Activated CD4-positive, alpha-beta T cell treated with anti-CD3 and anti-CD28 coated beads, Interleukin-2, amount 10 ng/mL, durations not matched to agents 24 days and 14 days (primary cell): ENCODE data around the gene MFSD12. TPM values are rescaled to one million over a fixed set of nuclear protein-coding genes. Genes with fewer than 3 reads are reported as not detected.

Experiments used
- DNase-seq: peaks from one replicate; pipeline ENCODE4 v3.0.0; 2022
- H3K27ac Mint-ChIP-seq: one replicate; pipeline ENCODE4 v1.8.0; 2022; ENCODE audit warnings: mild to moderate bottlenecking, mixed read lengths
- H3K27me3 Mint-ChIP-seq: one replicate; pipeline ENCODE4 v1.8.0; 2022; ENCODE audit warnings: mixed read lengths
- H3K36me3 Mint-ChIP-seq: one replicate; pipeline ENCODE4 v1.8.0; 2022; ENCODE audit warnings: low read depth, mild to moderate bottlenecking, mixed read lengths
- H3K4me1 Mint-ChIP-seq: one replicate; pipeline ENCODE4 v1.8.0; 2021; ENCODE audit warnings: mixed read lengths
- H3K4me3 Mint-ChIP-seq: one replicate; pipeline ENCODE4 v1.8.0; 2022; ENCODE audit warnings: mild to moderate bottlenecking, moderate library complexity, mixed read lengths
- H3K9me3 Mint-ChIP-seq: one replicate; pipeline ENCODE4 v1.8.0; 2021; ENCODE audit warnings: mixed read lengths
- intact Hi-C: fragments of 100-400 bp; cut with micrococcal nuclease; formaldehyde crosslinking; loops from one replicate; pipeline ENCODE4 v1.15.1; 2023
- total RNA-seq: library from RNA; stranded (reverse); gene quantifications from 2 replicates; pipeline ENCODE4 v1.2.3, GENCODE V29; 2022

The MFSD12 gene
- total RNA-seq, 1 donor from 2014 or later, result 119 TPM

- no peaks in the 10 kb centered on the region for H3K27me3 Mint-ChIP-seq
- no peaks in the 10 kb centered on the region for H3K9me3 Mint-ChIP-seq
- intact Hi-C loops, result no loop called here
- H3K4me3 Mint-ChIP-seq, result no peak overlapping the region
- DNase-seq, result no peak
- no peaks in the 10 kb centered on the region for H3K4me1 Mint-ChIP-seq
- H3K27ac Mint-ChIP-seq, result no peak overlapping the region
- peaks cover 22% of the 10 kb centered on the region for H3K36me3 Mint-ChIP-seq
These were observed 34.7 kb downstream of the MFSD12 start for GRCh38 chr19:3522421-3523360.

DNA sequence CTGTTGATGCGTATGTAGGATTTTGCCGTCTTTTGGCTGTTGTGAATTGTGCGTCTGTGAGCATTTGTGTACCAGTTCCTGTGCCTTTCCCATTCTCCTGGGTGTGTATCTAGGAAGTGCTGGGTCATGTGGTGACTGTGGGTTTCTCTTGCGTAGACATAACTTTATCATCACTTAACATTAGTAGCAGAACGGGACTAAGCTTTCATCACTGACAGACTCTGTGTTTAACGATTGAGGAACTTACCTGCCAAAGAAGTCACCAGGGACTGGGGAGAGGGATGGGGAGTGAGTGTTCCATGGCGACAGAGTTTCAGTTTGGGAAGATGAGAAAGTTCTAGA, 36.3 kb downstream of the MFSD12 start:
- peaks cover 2% of the 10 kb centered on the region for H3K4me1 Mint-ChIP-seq
- intact Hi-C loops, result no loop called here
- H3K27me3 Mint-ChIP-seq, result no peaks in the 10 kb centered on the region
- no peak overlapping the region for H3K4me3 Mint-ChIP-seq
- no peaks in the 10 kb centered on the region for H3K9me3 Mint-ChIP-seq
- DNase-seq, result no peak
- H3K27ac Mint-ChIP-seq, result no peak overlapping the region
- peaks cover 17% of the 10 kb centered on the region for H3K36me3 Mint-ChIP-seq

- Mint-ChIP-seq H3K4me3 (no peak overlapping the region), H3K27me3 (no peaks in the 10 kb centered on the region), H3K4me1 (peaks cover 5% of the 10 kb centered on the region), H3K9me3 (no peaks in the 10 kb centered on the region), H3K27ac (no peak overlapping the region), H3K36me3 (peaks cover 16% of the 10 kb centered on the region)
- DNase-seq, result no peak
- intact Hi-C loops, result no loop called here
These were observed 37.0 kb downstream of the MFSD12 start for GRCh38 chr19:3520166-3521103.

DNA sequence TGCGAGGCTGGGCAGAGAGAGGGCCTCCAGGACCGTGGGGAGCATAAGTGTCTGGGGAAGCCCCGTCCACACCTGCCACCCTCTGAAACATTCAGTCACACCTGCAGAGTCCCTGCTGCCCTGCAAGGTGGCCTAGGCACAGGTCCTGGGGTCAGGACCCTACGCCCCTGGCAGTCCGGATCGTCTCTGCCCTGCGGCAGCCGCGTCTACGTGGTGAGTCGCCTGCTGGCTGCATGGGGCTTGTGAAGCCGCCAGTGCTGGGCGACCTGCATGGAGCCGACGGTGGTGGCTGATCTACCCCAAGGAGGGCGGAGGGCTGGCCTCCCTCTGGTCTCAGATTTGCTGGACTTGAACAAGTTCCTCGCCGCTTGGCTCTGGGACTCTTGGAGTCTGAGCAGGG, 38.3 kb downstream of the MFSD12 start:
- Mint-ChIP-seq H3K4me1 (peaks cover 5% of the 10 kb centered on the region), H3K27ac (no peak overlapping the region), H3K9me3 (no peaks in the 10 kb centered on the region), H3K36me3 (peaks cover 13% of the 10 kb centered on the region), H3K27me3 (no peaks in the 10 kb centered on the region), H3K4me3 (no peak overlapping the region)
- DNase-seq, result no peak
- intact Hi-C loops, result no loop called here

DNA sequence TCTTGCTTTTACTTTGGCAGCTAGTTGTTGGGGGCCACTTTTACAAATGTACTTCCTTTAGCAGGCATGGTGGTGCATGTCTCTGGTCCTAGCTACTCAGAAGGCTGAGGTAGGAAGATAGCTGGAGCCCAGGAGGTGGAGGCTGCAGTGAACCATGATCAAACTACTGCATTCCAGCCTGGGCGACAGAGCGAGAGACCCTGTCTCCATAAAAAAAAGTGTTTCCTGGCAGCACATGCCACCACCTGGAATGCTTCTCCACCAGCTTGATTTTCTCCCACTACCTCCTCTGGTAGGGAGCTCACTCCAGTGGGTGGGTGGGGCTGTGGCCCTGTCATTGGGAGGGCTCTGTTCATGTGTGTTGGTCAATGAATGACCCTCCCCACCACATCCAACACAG, 38.7 kb downstream of the MFSD12 start:
- peaks cover 5% of the 10 kb centered on the region for H3K4me1 Mint-ChIP-seq
- H3K27ac Mint-ChIP-seq, result no peak overlapping the region
- no peak overlapping the region for H3K4me3 Mint-ChIP-seq

GRCh38 chr19:3518255-3518654, 39.1 kb downstream of the MFSD12 start:
- intact Hi-C loops, result no loop called here
- Mint-ChIP-seq H3K4me1 (peaks cover 5% of the 10 kb centered on the region), H3K4me3 (no peak overlapping the region), H3K36me3 (peaks cover 7% of the 10 kb centered on the region), H3K9me3 (no peaks in the 10 kb centered on the region), H3K27me3 (no peaks in the 10 kb centered on the region), H3K27ac (no peak overlapping the region)
- DNase-seq, result no peak

More for the DNA sequence above, 38.7 kb downstream of the MFSD12 start:
- intact Hi-C loops, result no loop called here
- no peak for DNase-seq
- Mint-ChIP-seq H3K9me3 (no peaks in the 10 kb centered on the region), H3K27me3 (no peaks in the 10 kb centered on the region), H3K36me3 (peaks cover 9% of the 10 kb centered on the region)

DNA sequence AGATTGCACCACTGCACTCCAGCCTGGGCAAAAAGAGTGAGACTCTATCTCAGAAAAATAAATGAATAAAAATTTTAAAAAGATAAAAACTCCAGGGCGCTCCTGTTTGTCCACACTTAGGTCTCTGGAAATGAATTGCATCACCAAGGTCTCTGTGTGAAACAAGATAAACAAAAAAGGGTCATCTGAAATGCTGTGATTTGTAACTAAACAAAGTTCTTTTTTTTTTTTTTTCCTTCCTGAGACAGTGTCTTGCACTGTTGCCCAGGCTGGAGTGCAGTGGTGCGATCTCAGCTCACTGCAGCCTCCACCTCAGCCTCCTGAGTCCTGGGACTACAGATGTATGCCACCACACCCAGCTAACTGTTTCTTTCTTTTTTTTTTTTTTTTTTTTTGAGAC, 39.7 kb downstream of the MFSD12 start:
- no peaks in the 10 kb centered on the region for H3K27me3 Mint-ChIP-seq
- intact Hi-C loops, result no loop called here
- H3K4me3 Mint-ChIP-seq, result no peak overlapping the region
- no peaks in the 10 kb centered on the region for H3K9me3 Mint-ChIP-seq
- peaks cover 7% of the 10 kb centered on the region for H3K36me3 Mint-ChIP-seq
- no peak overlapping the region for H3K27ac Mint-ChIP-seq
- no peak for DNase-seq
- H3K4me1 Mint-ChIP-seq, result peaks cover 5% of the 10 kb centered on the region

DNA sequence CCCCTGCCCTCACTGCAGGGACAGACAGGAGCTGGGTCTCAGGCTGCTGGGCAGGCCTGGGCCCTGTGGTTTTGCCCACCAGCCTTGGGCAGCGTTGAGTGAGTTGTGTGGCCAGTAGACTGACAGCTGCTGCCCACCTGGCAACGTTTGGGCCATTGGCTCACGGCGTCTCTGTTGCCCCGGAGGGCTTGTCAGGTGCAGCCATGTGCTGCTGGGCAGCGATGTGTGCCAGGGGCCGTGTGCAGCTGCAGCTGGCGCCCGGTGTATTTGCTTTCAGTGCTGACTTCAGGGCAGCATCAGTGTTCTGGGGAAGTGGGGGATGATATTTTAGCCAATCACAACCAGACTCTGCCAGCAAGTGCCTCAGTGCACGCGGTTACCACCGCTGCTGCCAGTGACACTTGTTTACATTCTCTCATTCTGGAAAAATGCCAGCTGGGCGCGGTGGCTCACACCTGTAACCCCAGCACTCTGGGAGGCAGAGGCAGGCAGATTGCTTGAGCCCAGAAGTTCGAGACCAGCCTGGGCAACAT, 40.6 kb downstream of the MFSD12 start:
- Mint-ChIP-seq H3K27me3 (no peaks in the 10 kb centered on the region), H3K9me3 (no peaks in the 10 kb centered on the region), H3K4me3 (no peak overlapping the region), H3K27ac (no peak overlapping the region), H3K36me3 (peaks cover 4% of the 10 kb centered on the region), H3K4me1 (peaks cover 5% of the 10 kb centered on the region)
- DNase-seq, result no peak
- intact Hi-C loops, result no loop called here

DNA sequence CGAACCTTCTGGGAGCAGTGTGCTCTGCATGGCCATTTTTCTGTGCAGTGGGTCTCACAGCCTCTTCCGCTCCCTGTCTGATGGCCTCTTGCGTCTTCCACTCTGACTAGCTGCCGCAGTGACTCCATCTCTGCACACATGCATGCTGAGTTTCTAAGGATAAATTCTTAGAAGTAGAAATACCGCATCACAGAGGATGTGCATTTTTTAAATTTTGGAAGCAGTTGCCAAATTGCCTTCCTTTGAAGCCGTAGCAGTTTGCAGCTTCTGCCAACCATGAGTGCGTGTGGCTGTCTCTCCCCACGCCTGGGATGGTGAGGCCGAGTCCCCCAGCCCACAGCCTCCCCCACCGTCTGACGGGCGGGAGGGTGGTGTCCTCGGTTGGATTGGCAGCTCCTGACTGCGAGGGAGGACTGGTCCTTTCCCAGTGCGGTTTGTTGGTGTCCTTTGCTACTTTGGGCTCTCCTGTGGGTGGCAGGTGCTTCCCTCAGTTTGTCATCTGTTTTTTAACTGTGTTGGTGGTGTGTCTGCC, 41.4 kb downstream of the MFSD12 start:
- H3K4me3 Mint-ChIP-seq, result no peak overlapping the region
- no peaks in the 10 kb centered on the region for H3K27me3 Mint-ChIP-seq
- peaks cover 2% of the 10 kb centered on the region for H3K36me3 Mint-ChIP-seq
- intact Hi-C loops, result no loop called here
- no peak overlapping the region for H3K27ac Mint-ChIP-seq
- H3K4me1 Mint-ChIP-seq, result peaks cover 5% of the 10 kb centered on the region
- H3K9me3 Mint-ChIP-seq, result no peaks in the 10 kb centered on the region
- DNase-seq, result no peak

GRCh38 chr19:3514930-3515329, 42.5 kb downstream of the MFSD12 start:
- Mint-ChIP-seq H3K27ac (no peak overlapping the region), H3K36me3 (peaks cover 2% of the 10 kb centered on the region), H3K4me3 (no peak overlapping the region), H3K4me1 (peaks cover 6% of the 10 kb centered on the region), H3K27me3 (no peaks in the 10 kb centered on the region), H3K9me3 (no peaks in the 10 kb centered on the region)
- intact Hi-C loops, result no loop called here
- no peak for DNase-seq

DNA sequence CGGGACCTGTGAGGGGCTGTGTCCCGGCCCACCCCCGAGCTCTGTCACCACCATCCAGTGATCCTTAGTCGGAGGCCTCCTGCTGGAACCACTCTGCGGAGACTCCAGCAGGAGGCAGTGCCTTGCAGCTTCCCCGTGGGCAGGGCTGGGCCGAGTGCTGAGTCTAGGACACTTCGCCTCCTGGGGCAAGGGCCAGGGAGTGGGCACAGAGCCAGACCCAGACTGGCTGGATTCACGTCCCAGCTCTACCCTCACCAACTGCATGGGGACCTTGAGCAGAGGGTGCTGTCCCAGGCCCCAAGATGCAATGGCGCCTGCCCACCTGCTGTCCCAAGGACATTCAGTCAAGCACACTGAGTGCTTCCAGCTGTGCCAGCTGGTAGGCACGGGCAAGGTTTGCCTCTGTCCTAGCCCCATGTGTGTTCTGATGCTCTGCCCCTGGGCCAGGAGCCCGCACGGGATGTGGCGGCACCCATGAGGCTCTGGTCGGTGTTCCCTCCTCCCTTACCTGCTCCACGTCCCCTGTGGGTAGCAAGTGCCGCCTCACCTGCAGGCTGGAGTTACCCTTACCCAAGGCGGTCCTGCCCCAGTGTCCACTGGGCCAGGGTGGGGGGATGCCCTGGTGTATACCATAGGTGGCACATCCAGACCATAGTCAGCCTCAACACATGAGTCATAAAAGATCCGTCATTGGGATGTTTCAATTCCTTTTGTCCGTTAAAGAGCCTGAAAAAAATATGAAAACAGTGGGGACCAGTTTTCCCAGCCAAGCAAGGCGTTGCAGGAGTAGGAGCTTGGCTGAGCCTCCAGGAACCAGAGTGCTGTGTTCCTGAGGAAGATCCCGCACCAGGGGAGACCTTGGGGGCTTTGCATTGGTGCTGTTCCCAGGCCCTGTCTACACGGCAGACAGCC, 43.9 kb downstream of the MFSD12 start:
- intact Hi-C loops, result no loop called here
- no peaks in the 10 kb centered on the region for H3K27me3 Mint-ChIP-seq
- H3K4me3 Mint-ChIP-seq, result no peak overlapping the region
- no peak overlapping the region for H3K27ac Mint-ChIP-seq
- DNase-seq, result no peak
- H3K36me3 Mint-ChIP-seq, result peaks cover 8% of the 10 kb centered on the region
- H3K9me3 Mint-ChIP-seq, result no peaks in the 10 kb centered on the region
- peaks cover 18% of the 10 kb centered on the region for H3K4me1 Mint-ChIP-seq

GRCh38 chr19:3512562-3513228, 44.7 kb downstream of the MFSD12 start:
- intact Hi-C loops, result no loop called here
- no peaks in the 10 kb centered on the region for H3K27me3 Mint-ChIP-seq
- H3K36me3 Mint-ChIP-seq, result peaks cover 10% of the 10 kb centered on the region
- H3K4me3 Mint-ChIP-seq, result no peak overlapping the region
- H3K4me1 Mint-ChIP-seq, result peaks cover 20% of the 10 kb centered on the region
- H3K27ac Mint-ChIP-seq, result no peak overlapping the region
- H3K9me3 Mint-ChIP-seq, result no peaks in the 10 kb centered on the region
- no peak for DNase-seq
